ENCODE data around the gene ENDOD1.
A peak's percentile ranks its signal among the peaks of the same experiment; 100 is the strongest.

ENDOD1 gene

GRCh38 chr11:95145430-95146060 is 55.9 kb downstream of the ENDOD1 start:
- no peak overlapping the region for H3K4me3 ChIP-seq (ENCODE audit: low read depth, low read length)
- TF ChIP-seq CTCF (IDR thresholded peaks at IDR 0.05; ENCODE audit: low read depth, low read length, missing control alignments), result no peak
- DNase-seq (ENCODE audit: low read depth), result no peak

GRCh38 chr11:95147364-95147905 is 57.8 kb downstream of the ENDOD1 start:
- no peak for DNase-seq (ENCODE audit: low read depth)
- no peak for TF ChIP-seq CTCF (IDR thresholded peaks at IDR 0.05; ENCODE audit: low read depth, low read length, missing control alignments)
- no peak overlapping the region for H3K4me3 ChIP-seq (ENCODE audit: low read depth, low read length)

GRCh38 chr11:95148406-95148805 is 58.8 kb downstream of the ENDOD1 start:
- no peak for TF ChIP-seq CTCF (IDR thresholded peaks at IDR 0.05; ENCODE audit: low read depth, low read length, missing control alignments)
- H3K4me3 ChIP-seq (ENCODE audit: low read depth, low read length), result no peak overlapping the region
- no peak for DNase-seq (ENCODE audit: low read depth)

GRCh38 chr11:95148938-95149337 is 59.3 kb downstream of the ENDOD1 start:
- no peak overlapping the region for H3K4me3 ChIP-seq (ENCODE audit: low read depth, low read length)
- DNase-seq (ENCODE audit: low read depth), result no peak
- no peak for TF ChIP-seq CTCF (IDR thresholded peaks at IDR 0.05; ENCODE audit: low read depth, low read length, missing control alignments)

GRCh38 chr11:95149651-95150364 is 60.2 kb downstream of the ENDOD1 start:
- DNase-seq (ENCODE audit: low read depth), result no peak
- no peak overlapping the region for H3K4me3 ChIP-seq (ENCODE audit: low read depth, low read length)
- TF ChIP-seq CTCF (IDR thresholded peaks at IDR 0.05; ENCODE audit: low read depth, low read length, missing control alignments), result no peak

- peak overlapping the region; percentile 54 for H3K4me3 ChIP-seq (ENCODE audit: low read depth, low read length)
- peak; percentile 75 for TF ChIP-seq CTCF (IDR thresholded peaks at IDR 0.05; ENCODE audit: low read depth, low read length, missing control alignments)
- peak; percentile 79 for DNase-seq (ENCODE audit: low read depth)
Measured at GRCh38 chr11:95150956-95151684, 61.5 kb downstream of the ENDOD1 start.
